ENCODE results near the gene USP32. TPM values are rescaled to one million over a fixed set of nuclear protein-coding genes. Genes with fewer than 3 reads are reported as not detected.
"Not testable (repeated sequence)": the region's sequence is repeated elsewhere in the genome, so short reads cannot be mapped to it uniquely, and the experiment has no call there.

USP32 gene
- total RNA-seq, 1 experiment from 2014 or later = 73.5 TPM

- not testable (repeated sequence) for H3K79me2 ChIP-seq (ENCODE audit: insufficient read depth, low read length); H3T11ph ChIP-seq (ENCODE audit: low read length); H2BK5ac ChIP-seq (ENCODE audit: insufficient read length, low read length); H3K27me3 ChIP-seq (ENCODE audit: insufficient read depth, low read length); H3K27me3 Mint-ChIP-seq (ENCODE audit: low read depth); H3K18ac ChIP-seq (ENCODE audit: insufficient read length, low read depth, low read length); H3K4ac ChIP-seq (ENCODE audit: low read depth, low read length); H2AK5ac ChIP-seq (ENCODE audit: insufficient read length, low read length); H4K8ac ChIP-seq (replicated peaks; ENCODE audit: insufficient read length, low read depth, low read length); H4K5ac ChIP-seq (ENCODE audit: insufficient read length, low read depth, low read length); H2BK20ac ChIP-seq (ENCODE audit: low read depth, low read length, poor library complexity, severe bottlenecking); H3K4me2 ChIP-seq (ENCODE audit: insufficient read depth, insufficient read length, low read length); H3K9ac ChIP-seq (ENCODE audit: extremely low read depth, insufficient read length, low read length); DNase-seq; H3K23ac ChIP-seq (ENCODE audit: insufficient read length, low read depth, low read length); H3K9me3 ChIP-seq (ENCODE audit: control insufficient read depth, low read depth, low read length); H3K56ac ChIP-seq (ENCODE audit: insufficient read length, low read depth, low read length); H2BK12ac ChIP-seq (ENCODE audit: insufficient read length, low read depth, low read length); H3K4me3 Mint-ChIP-seq; H3K4me1 Mint-ChIP-seq; H4K20me1 ChIP-seq (ENCODE audit: control insufficient read depth, insufficient read depth, insufficient read length); H4K91ac ChIP-seq (ENCODE audit: insufficient read length, low read depth, low read length); H3K23me2 ChIP-seq (ENCODE audit: insufficient read length, low read depth, low read length, poor library complexity, severe bottlenecking); H3K9me3 Mint-ChIP-seq; H3K4me1 ChIP-seq (ENCODE audit: insufficient read depth, low read length); H3K27ac Mint-ChIP-seq; H3K79me1 ChIP-seq (ENCODE audit: insufficient read depth, low read depth, low read length, poor library complexity, severe bottlenecking); H2BK120ac ChIP-seq (ENCODE audit: low read depth, low read length, poor library complexity, severe bottlenecking); H2BK15ac ChIP-seq (ENCODE audit: low read depth, low read length); H3K14ac ChIP-seq (ENCODE audit: insufficient read depth, low read length); H3K27ac ChIP-seq (ENCODE audit: insufficient read length, low read depth, low read length); H2AFZ ChIP-seq (ENCODE audit: low read length)
- peaks cover 8 to 18% (median 12%) of the 10 kb centered on the region in 3 experiments; a peak in 6 of 7 replicates for H3K36me3 Mint-ChIP-seq (ENCODE audit: insufficient read depth in 1 of 3, low read depth in 3 of 3)
- no CpG with 5 or more reads among the region's 2 CpGs for WGBS (ENCODE audit: extremely low coverage, insufficient read length, low lambda C conversion rate)
Measured at GRCh38 chr17:60215895-60216294, 176.0 kb downstream of the USP32 start.

GRCh38 chr17:60211282-60211681 lies 180.7 kb downstream of the USP32 start:
- not testable (repeated sequence) for H3K9ac ChIP-seq (ENCODE audit: extremely low read depth, insufficient read length, low read length); H3K14ac ChIP-seq (ENCODE audit: insufficient read depth, low read length); H2BK5ac ChIP-seq (ENCODE audit: insufficient read length, low read length); H3K79me2 ChIP-seq (ENCODE audit: insufficient read depth, low read length); H3K18ac ChIP-seq (ENCODE audit: insufficient read length, low read depth, low read length); H3K4me1 ChIP-seq (ENCODE audit: insufficient read depth, low read length); H3K27ac Mint-ChIP-seq; H2BK120ac ChIP-seq (ENCODE audit: low read depth, low read length, poor library complexity, severe bottlenecking); H4K91ac ChIP-seq (ENCODE audit: insufficient read length, low read depth, low read length); H3K9me3 ChIP-seq (ENCODE audit: control insufficient read depth, low read depth, low read length); DNase-seq; H3K27me3 ChIP-seq (ENCODE audit: insufficient read depth, low read length); H3K23me2 ChIP-seq (ENCODE audit: insufficient read length, low read depth, low read length, poor library complexity, severe bottlenecking); H3K23ac ChIP-seq (ENCODE audit: insufficient read length, low read depth, low read length); H3K27me3 Mint-ChIP-seq (ENCODE audit: low read depth); H4K20me1 ChIP-seq (ENCODE audit: control insufficient read depth, insufficient read depth, insufficient read length); H2BK15ac ChIP-seq (ENCODE audit: low read depth, low read length); H3K9me3 Mint-ChIP-seq; H3K79me1 ChIP-seq (ENCODE audit: insufficient read depth, low read depth, low read length, poor library complexity, severe bottlenecking); H3K4me3 Mint-ChIP-seq; H3K4me2 ChIP-seq (ENCODE audit: insufficient read depth, insufficient read length, low read length); H2AK5ac ChIP-seq (ENCODE audit: insufficient read length, low read length); H4K8ac ChIP-seq (replicated peaks; ENCODE audit: insufficient read length, low read depth, low read length); H2BK12ac ChIP-seq (ENCODE audit: insufficient read length, low read depth, low read length); H3K4ac ChIP-seq (ENCODE audit: low read depth, low read length); H4K5ac ChIP-seq (ENCODE audit: insufficient read length, low read depth, low read length); H3K27ac ChIP-seq (ENCODE audit: insufficient read length, low read depth, low read length); H3K56ac ChIP-seq (ENCODE audit: insufficient read length, low read depth, low read length); H3T11ph ChIP-seq (ENCODE audit: low read length); H3K4me1 Mint-ChIP-seq; H2AFZ ChIP-seq (ENCODE audit: low read length); H2BK20ac ChIP-seq (ENCODE audit: low read depth, low read length, poor library complexity, severe bottlenecking)
- peaks cover 0 to 12% (median 0%) of the 10 kb centered on the region in 3 experiments; a peak in 2 of 7 replicates for H3K36me3 Mint-ChIP-seq (ENCODE audit: insufficient read depth in 1 of 3, low read depth in 3 of 3)
